NCI-H526 (cell line): Measurements from ENCODE around the gene UCK2.
A peak's percentile ranks its signal among the peaks of the same experiment; 100 is the strongest.

Experiments
- DNase-seq, 2 experiments: peaks; one replicate each; lab custom pipeline; 2025; lab: John Stamatoyannopoulos, UW

The UCK2 gene

GRCh38 chr1:165879946-165880345, 52.5 kb downstream of the UCK2 start:
- no peak for DNase-seq

DNA sequence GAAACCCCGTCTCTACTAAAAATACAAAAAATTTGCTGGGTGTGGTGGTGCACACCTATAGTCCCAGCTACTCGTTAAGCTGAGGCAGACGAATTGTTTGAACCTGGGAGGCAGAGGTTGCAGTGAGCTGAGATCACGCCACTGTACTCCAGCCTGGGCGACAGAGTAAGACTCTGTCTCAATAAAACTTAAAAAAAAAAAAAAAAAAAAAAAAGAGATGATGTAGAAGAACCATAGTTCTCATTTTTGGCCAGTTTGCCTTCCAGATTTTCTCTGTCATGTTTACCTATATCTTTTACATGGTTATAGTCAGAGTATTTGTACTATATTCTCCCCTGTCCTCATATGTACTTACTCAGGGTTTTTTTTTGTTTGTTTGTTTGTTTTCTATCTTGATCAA, 53.6 kb downstream of the UCK2 start:
- DNase-seq: no peak

DNA sequence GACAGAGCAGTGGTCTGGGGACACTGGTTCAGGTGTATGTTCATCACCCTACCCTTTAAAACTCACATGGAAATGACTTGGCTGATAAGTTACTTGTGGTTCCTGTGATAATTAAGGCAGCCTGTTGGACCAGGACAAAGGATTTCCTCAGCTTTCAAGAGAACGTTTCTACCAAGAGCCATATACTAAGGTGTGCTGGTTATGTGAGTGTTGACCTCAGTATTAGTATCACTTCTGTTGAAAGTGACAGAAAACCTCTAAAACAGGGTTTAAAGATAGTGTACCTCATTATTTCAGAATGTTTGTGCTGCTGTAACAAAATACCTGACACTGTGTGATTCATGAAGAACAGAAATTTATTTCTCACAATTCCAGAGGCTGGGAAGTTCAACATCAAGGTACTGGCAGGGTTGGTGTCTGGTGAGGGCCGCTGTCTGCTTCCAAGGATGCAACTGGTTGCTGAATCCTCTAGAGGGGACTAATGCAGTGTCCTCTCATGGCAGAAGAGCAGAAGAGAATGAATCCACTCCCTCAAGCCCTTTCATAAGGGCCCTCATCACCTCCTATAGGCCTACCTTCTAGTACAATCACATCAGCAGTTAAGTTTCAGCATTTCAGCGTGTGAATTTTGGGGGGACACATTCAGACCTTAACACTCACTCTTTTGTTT, 54.9 kb downstream of the UCK2 start:
- peak; percentile 46 to 72 for DNase-seq

- DNase-seq: peak in 1 of 2 experiments; percentile 38
Measured at GRCh38 chr1:165883056-165883455, 55.6 kb downstream of the UCK2 start.

GRCh38 chr1:165884009-165884689, 56.7 kb downstream of the UCK2 start:
- peak; percentile 78 to 85 for DNase-seq

GRCh38 chr1:165884690-165885304, 57.4 kb downstream of the UCK2 start:
- peak; percentile 84 to 89 for DNase-seq

DNA sequence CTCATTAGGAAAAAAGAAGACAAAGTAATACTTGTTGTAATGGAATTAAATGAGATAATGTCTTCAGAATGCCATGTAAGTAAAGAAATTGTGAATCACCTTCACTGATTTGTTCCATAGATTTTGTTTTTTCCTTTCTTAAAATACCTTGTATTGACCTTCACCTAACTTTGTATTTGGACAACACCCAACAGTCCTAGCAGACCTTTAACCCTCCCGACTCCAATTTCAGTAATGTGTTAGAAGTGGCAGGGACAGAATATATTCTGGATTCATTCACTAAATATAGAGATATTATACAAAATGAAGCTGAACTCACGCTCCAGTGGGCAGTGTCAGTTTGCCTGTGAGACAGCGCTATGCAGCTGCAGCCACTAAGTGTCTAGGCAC, 57.9 kb downstream of the UCK2 start:
- DNase-seq: no peak

- DNase-seq: peak in 1 of 2 experiments; percentile 76
Measured at GRCh38 chr1:165886193-165886592, 58.8 kb downstream of the UCK2 start.

GRCh38 chr1:165886983-165887382, 59.6 kb downstream of the UCK2 start:
- DNase-seq: no peak

- peak in 1 of 2 experiments; percentile 51 for DNase-seq
Measured at GRCh38 chr1:165887877-165888551, 60.6 kb downstream of the UCK2 start.

DNA sequence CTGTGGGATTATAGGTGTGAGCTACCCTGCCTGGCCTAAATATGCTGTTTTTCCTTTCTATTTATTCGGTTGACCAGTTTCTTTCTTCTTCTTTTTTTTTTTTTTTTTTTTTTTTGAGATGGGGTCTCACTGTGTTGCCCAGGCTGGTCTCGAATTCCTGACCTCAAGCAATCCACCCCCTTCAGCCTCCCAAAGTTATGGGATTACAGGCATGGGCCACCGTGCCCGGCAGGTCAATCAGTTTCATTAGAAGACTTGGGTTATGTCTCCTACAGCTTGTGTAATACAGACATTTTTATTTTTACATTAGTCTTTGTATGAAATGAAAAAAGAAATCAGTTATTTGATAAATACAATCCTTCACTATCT, 61.1 kb downstream of the UCK2 start:
- no peak for DNase-seq

DNA sequence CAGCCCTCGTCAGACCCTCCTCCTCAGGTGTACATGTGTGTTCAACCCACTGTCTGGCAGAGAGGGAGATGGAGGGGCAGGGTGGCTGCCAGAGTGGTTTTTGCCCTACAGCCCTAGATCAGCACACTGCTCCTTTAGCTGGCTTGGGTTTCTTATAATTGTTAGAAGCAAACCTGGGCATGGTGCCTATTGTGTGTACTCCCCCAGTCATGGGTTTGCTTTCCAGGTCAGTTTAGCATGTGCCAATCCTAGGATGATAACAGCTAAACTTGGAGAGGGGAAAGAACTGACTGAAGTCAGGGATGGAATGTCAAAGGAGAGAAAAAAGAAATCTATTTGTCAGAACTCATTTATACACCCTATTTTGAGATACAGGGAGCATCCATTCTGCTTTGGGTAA, 63.3 kb downstream of the UCK2 start:
- DNase-seq: no peak

DNA sequence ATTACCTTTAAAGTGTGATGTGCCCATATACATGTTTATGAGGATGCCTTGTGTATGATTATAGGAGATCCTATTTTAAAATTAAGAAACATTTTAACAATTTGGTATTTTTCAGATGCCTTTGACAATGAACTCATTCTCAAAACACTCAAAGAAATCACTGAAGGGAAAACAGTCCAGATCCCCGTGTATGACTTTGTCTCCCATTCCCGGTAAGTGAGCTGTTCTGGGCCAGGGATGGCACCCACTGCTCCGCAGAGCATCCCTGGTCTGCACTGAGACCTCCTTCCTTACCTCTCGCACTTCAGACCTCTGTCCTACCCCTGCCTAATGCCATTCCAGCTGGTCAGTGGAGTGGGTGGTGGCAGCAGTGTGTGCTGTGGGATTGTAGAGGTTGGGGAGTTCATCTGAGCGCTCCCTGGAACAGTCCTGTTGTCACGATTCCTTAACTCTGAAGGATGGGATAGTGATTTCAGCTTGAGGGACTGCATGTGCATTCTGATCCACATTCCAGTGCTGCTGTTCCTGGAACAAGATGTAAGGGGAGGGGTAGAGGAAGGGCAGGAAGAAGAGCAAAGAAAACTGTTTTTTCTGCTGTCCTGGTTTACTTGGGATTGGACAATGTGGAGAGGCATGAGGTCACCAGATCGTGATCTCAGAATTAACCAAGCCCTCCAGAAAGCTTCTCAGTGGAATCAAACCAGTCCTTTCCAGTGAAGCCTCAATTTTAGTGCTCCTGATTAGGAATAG, 63.9 kb downstream of the UCK2 start:
- no peak for DNase-seq

- DNase-seq: no peak
Measured at GRCh38 chr1:165892935-165893334, 65.5 kb downstream of the UCK2 start.

- DNase-seq: no peak
Measured at GRCh38 chr1:165893507-165893906, 66.1 kb downstream of the UCK2 start.

GRCh38 chr1:165894591-165894990, 67.2 kb downstream of the UCK2 start:
- no peak for DNase-seq

DNA sequence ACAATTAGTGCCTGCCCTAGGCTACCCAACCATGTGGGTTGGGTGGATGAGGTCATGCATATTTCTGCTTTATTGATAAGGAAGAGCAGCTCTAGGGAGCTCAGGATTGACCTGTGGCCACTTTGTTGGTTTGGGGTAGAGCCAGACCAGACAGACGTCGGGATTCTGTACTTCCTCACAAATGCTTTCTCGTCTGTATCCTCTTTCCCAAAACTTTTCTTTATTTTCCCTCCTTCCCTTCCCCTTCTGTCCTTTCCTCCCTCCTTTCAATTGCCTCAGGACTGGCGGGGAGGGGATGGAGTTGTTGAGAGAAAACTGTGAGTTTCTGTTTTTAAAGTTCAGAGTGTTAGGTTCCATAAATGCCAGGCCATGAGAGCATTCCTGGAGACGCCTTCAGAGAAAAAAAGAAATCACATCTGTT, 68.0 kb downstream of the UCK2 start:
- DNase-seq: no peak

GRCh38 chr1:165896277-165896676, 68.9 kb downstream of the UCK2 start:
- no peak for DNase-seq

- DNase-seq: no peak
Measured at GRCh38 chr1:165897326-165898303, 70.2 kb downstream of the UCK2 start.

DNA sequence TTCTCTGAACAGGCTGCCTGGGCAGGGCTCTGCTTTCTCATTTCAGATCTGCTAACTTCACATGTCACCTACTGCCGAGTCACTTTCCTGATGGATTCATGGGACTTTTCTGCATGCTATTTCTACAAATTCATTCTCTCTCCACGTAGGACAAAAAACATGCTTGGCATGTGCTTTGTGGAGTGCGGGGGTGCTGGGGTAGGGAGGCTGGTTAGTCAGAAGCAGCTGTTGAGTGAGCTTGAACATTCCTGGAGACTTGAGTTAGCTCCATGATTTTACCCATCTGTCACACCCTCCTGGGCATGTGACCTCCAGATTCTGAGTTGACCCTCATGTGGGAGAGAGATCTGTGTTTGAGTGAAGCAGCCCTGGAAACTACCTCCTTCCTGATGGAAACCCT, 71.4 kb downstream of the UCK2 start:
- no peak for DNase-seq

GRCh38 chr1:165899461-165899941, 72.1 kb downstream of the UCK2 start:
- DNase-seq: no peak
